ENCODE data around the gene TACC2. TPM values are rescaled to one million over a fixed set of nuclear protein-coding genes. Genes with fewer than 3 reads are reported as not detected.

Gene TACC2
- total RNA-seq, 1 donor from 2014 or later = 71.2 TPM

DNA sequence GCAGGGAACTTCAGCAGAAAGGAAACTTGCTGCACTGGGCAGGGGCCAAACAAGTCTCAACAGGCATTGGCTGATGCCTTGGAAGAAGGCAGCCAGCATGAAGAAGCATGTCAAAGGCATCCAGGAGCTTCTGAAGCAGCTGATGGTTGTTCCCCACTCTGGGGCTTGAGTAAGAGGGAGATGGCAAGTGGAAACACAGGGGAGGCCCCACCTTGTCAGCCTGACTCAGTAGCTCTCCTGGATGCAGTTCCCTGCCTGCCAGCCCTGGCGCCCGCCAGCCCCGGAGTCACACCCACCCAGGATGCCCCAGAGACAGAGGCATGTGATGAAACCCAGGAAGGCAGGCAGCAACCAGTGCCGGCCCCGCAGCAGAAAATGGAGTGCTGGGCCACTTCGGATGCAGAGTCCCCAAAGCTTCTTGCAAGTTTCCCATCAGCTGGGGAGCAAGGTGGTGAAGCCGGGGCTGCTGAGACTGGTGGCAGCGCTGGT lies 96.5 kb downstream of the TACC2 start:
- TF ChIP-seq, protein P1, sequence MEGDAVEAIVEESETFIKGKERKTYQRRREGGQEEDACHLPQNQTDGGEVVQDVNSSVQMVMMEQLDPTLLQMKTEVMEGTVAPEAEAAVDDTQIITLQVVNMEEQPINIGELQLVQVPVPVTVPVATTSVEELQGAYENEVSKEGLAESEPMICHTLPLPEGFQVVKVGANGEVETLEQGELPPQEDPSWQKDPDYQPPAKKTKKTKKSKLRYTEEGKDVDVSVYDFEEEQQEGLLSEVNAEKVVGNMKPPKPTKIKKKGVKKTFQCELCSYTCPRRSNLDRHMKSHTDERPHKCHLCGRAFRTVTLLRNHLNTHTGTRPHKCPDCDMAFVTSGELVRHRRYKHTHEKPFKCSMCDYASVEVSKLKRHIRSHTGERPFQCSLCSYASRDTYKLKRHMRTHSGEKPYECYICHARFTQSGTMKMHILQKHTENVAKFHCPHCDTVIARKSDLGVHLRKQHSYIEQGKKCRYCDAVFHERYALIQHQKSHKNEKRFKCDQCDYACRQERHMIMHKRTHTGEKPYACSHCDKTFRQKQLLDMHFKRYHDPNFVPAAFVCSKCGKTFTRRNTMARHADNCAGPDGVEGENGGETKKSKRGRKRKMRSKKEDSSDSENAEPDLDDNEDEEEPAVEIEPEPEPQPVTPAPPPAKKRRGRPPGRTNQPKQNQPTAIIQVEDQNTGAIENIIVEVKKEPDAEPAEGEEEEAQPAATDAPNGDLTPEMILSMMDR (conservative IDR thresholded peaks at IDR 0.05) = no peak
- H3K36me3 Mint-ChIP-seq = no peaks in the 10 kb centered on the region
- no peak for DNase-seq (ENCODE audit: extremely low spot score, unreplicated experiment)
- no peaks in the 10 kb centered on the region for H3K9me3 Mint-ChIP-seq
- no peaks in the 10 kb centered on the region for H3K4me1 Mint-ChIP-seq (ENCODE audit: unreplicated experiment)
- no peaks in the 10 kb centered on the region for H3K27me3 Mint-ChIP-seq
- H3K27ac Mint-ChIP-seq = no peak overlapping the region
- no peak overlapping the region for H3K4me3 Mint-ChIP-seq

DNA sequence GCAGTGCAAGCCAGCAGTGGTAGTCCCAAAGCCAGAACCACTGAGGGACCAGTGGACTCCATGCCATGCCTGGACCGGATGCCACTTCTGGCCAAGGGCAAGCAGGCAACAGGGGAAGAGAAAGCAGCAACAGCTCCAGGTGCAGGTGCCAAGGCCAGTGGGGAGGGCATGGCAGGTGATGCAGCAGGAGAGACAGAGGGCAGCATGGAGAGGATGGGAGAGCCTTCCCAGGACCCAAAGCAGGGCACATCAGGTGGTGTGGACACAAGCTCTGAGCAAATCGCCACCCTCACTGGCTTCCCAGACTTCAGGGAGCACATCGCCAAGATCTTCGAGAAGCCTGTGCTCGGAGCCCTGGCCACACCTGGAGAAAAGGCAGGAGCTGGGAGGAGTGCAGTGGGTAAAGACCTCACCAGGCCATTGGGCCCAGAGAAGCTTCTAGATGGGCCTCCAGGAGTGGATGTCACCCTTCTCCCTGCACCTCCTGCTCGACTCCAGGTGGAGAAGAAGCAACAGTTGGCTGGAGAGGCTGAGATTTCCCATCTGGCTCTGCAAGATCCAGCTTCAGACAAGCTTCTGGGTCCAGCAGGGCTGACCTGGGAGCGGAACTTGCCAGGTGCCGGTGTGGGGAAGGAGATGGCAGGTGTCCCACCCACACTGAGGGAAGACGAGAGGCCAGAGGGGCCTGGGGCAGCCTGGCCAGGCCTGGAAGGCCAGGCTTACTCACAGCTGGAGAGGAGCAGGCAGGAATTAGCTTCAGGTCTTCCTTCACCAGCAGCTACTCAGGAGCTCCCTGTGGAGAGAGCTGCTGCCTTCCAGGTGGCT lies 97.7 kb downstream of the TACC2 start:
- Mint-ChIP-seq H3K27me3 (no peaks in the 10 kb centered on the region), H3K9me3 (no peaks in the 10 kb centered on the region), H3K4me1 (ENCODE audit: unreplicated experiment) (no peaks in the 10 kb centered on the region), H3K4me3 (no peak overlapping the region), H3K36me3 (no peaks in the 10 kb centered on the region), H3K27ac (no peak overlapping the region)
- no peak for DNase-seq (ENCODE audit: extremely low spot score, unreplicated experiment)
- TF ChIP-seq, protein P1 (conservative IDR thresholded peaks at IDR 0.05) = no peak

DNA sequence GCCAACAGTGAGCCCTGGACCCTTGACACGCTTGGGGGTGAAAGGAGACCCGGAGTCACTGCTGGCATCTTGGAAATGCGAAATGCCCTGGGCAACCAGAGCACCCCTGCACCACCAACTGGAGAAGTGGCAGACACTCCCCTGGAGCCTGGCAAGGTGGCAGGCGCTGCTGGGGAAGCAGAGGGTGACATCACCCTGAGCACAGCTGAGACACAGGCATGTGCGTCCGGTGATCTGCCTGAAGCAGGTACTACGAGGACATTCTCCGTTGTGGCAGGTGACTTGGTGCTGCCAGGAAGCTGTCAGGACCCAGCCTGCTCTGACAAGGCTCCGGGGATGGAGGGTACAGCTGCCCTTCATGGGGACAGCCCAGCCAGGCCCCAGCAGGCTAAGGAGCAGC lies 98.5 kb downstream of the TACC2 start:
- Mint-ChIP-seq H3K4me3 (no peak overlapping the region), H3K27me3 (no peaks in the 10 kb centered on the region), H3K27ac (no peak overlapping the region), H3K9me3 (no peaks in the 10 kb centered on the region), H3K36me3 (no peaks in the 10 kb centered on the region), H3K4me1 (ENCODE audit: unreplicated experiment) (peaks cover 6% of the 10 kb centered on the region)
- no peak for DNase-seq (ENCODE audit: extremely low spot score, unreplicated experiment)
- TF ChIP-seq, protein P1 (conservative IDR thresholded peaks at IDR 0.05) = no peak

DNA sequence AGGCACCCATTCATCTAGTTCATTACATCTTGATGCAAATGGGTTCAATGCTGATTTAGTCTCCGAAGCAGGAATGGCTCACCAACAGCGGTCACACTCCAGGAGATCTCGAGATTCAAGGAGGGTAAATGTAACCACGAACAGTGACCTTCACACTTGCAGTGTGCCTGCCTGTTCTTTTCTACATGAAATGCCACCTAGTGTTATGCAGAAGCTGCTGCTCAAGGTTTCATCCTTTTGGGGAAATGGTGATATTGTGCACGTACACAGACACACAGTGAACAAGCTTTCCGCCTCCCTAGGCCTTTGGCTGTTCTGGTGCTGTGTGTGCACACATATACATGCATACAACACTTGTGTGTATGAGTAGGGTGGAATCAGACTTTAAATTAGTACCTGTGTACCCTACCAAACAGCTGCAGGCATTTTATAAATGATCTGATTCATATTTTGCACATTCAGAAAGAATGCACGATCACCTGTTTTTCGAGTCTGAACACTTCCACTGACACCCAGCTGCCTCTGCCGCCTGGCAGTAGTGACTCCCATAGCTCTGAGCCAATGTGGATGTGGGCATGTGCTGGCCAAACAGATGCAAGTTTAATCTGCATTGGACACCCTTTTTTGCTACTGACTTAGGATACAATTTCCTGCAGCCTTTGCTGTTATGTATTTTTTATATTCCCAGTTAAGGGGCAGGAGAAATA lies 100.5 kb downstream of the TACC2 start:
- H3K9me3 Mint-ChIP-seq = no peaks in the 10 kb centered on the region
- H3K27ac Mint-ChIP-seq = peak overlapping the region; percentile 72
- no peaks in the 10 kb centered on the region for H3K27me3 Mint-ChIP-seq
- TF ChIP-seq, protein P1 (conservative IDR thresholded peaks at IDR 0.05) = no peak
- H3K36me3 Mint-ChIP-seq = no peaks in the 10 kb centered on the region
- peaks cover 21% of the 10 kb centered on the region for H3K4me1 Mint-ChIP-seq (ENCODE audit: unreplicated experiment)
- no peak overlapping the region for H3K4me3 Mint-ChIP-seq
- no peak for DNase-seq (ENCODE audit: extremely low spot score, unreplicated experiment)

DNA sequence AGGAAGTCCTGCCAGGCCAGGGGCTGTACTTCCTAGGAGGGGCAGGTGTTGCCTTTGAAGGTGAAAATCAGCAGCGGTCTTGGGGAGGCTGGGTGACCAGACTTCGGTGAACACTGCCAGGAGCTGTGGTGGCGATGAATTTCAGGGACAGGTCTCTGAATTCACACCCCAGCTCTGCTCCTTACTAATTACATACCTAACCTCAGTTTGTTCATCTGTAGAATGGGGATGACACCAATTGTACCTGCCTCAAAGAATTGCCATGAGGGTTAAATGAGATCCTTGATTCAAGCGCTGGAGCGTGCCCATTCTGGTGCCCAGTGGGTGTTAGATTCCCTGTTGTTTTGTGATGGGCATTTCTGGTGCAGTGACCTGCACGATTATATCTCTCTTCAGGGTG lies 102.8 kb downstream of the TACC2 start:
- peaks cover 21% of the 10 kb centered on the region for H3K4me1 Mint-ChIP-seq (ENCODE audit: unreplicated experiment)
- DNase-seq (ENCODE audit: extremely low spot score, unreplicated experiment) = no peak
- H3K27me3 Mint-ChIP-seq = no peaks in the 10 kb centered on the region
- no peaks in the 10 kb centered on the region for H3K36me3 Mint-ChIP-seq
- no peak overlapping the region for H3K27ac Mint-ChIP-seq
- no peaks in the 10 kb centered on the region for H3K9me3 Mint-ChIP-seq
- TF ChIP-seq, protein P1 (conservative IDR thresholded peaks at IDR 0.05) = no peak
- no peak overlapping the region for H3K4me3 Mint-ChIP-seq
